ENCODE data around the gene MASP2.

The MASP2 gene

GRCh38 chr1:11058026-11058425 lies 11.0 kb upstream of the MASP2 start:
- TF ChIP-seq TEAD4 (IDR thresholded peaks at IDR 0.05) (no peak), EGR1 (IDR thresholded peaks at IDR 0.05) (no peak), NFIC (IDR thresholded peaks at IDR 0.05) (no peak), EP300 (IDR thresholded peaks at IDR 0.05; ENCODE audit: borderline replicate concordance) (no peak), YY1 (IDR thresholded peaks at IDR 0.05; ENCODE audit: low read depth) (no peak), CREB1 (IDR thresholded peaks at IDR 0.05; ENCODE audit: low read depth) (no peak), MAX (IDR thresholded peaks at IDR 0.05) (no peak), TCF12 (IDR thresholded peaks at IDR 0.05; ENCODE audit: low read depth) (no peak), USF1 (IDR thresholded peaks at IDR 0.05) (no peak)

GRCh38 chr1:11057477-11057876 lies 10.4 kb upstream of the MASP2 start:
- TF ChIP-seq TAF1 (IDR thresholded peaks at IDR 0.05; ENCODE audit: low read depth) (no peak), TEAD4 (IDR thresholded peaks at IDR 0.05) (no peak), CEBPB (IDR thresholded peaks at IDR 0.05) (no peak), EGR1 (IDR thresholded peaks at IDR 0.05) (no peak), YY1 (IDR thresholded peaks at IDR 0.05; ENCODE audit: low read depth) (no peak)

GRCh38 chr1:11056504-11056903 lies 9.5 kb upstream of the MASP2 start:
- TF ChIP-seq RAD21 (IDR thresholded peaks at IDR 0.05; ENCODE audit: low read depth): no peak

GRCh38 chr1:11055676-11056075 lies 8.6 kb upstream of the MASP2 start:
- TF ChIP-seq TEAD4 (IDR thresholded peaks at IDR 0.05) (no peak), EGR1 (IDR thresholded peaks at IDR 0.05) (no peak), YY1 (IDR thresholded peaks at IDR 0.05; ENCODE audit: low read depth) (no peak), TAF1 (IDR thresholded peaks at IDR 0.05; ENCODE audit: low read depth) (no peak), EP300 (IDR thresholded peaks at IDR 0.05; ENCODE audit: borderline replicate concordance) (no peak)

GRCh38 chr1:11054666-11055065 lies 7.6 kb upstream of the MASP2 start:
- TF ChIP-seq USF1 (IDR thresholded peaks at IDR 0.05) (no peak), NFIC (IDR thresholded peaks at IDR 0.05) (no peak), MAX (IDR thresholded peaks at IDR 0.05) (no peak), TCF12 (IDR thresholded peaks at IDR 0.05; ENCODE audit: low read depth) (no peak)

GRCh38 chr1:11054181-11054580 lies 7.1 kb upstream of the MASP2 start:
- TF ChIP-seq ZBTB7A (IDR thresholded peaks at IDR 0.05; ENCODE audit: low read depth) (no peak), RAD21 (IDR thresholded peaks at IDR 0.05; ENCODE audit: low read depth) (no peak), FOXM1 (IDR thresholded peaks at IDR 0.05; ENCODE audit: borderline replicate concordance, low read depth) (no peak), TCF12 (IDR thresholded peaks at IDR 0.05; ENCODE audit: low read depth) (no peak), TEAD4 (IDR thresholded peaks at IDR 0.05) (no peak), EP300 (IDR thresholded peaks at IDR 0.05; ENCODE audit: borderline replicate concordance) (no peak), CEBPB (IDR thresholded peaks at IDR 0.05) (no peak), NFIC (IDR thresholded peaks at IDR 0.05) (no peak), TAF1 (IDR thresholded peaks at IDR 0.05; ENCODE audit: low read depth) (no peak), YY1 (IDR thresholded peaks at IDR 0.05; ENCODE audit: low read depth) (no peak), MAX (IDR thresholded peaks at IDR 0.05) (no peak), CREB1 (IDR thresholded peaks at IDR 0.05; ENCODE audit: low read depth) (no peak), REST (IDR thresholded peaks at IDR 0.05; ENCODE audit: low read depth) (no peak), USF1 (IDR thresholded peaks at IDR 0.05) (no peak)

- TF ChIP-seq TAF1 (IDR thresholded peaks at IDR 0.05; ENCODE audit: low read depth) (no peak), YY1 (IDR thresholded peaks at IDR 0.05; ENCODE audit: low read depth) (no peak), USF1 (IDR thresholded peaks at IDR 0.05) (no peak), REST (IDR thresholded peaks at IDR 0.05; ENCODE audit: low read depth) (peak; percentile 90), EGR1 (IDR thresholded peaks at IDR 0.05) (no peak)
Observed at GRCh38 chr1:11053758-11054137, 6.7 kb upstream of the MASP2 start.

All from Ishikawa (cell line).